Body of pancreas (tissue), 4 donors: Measurements from ENCODE around the gene IPPK.

Source experiments
- POLR2A ChIP-seq, 3 donors: fragments of 450-650 bp; IDR thresholded peaks; one replicate each; pipeline ENCODE4 v1.6.1; 2016; ENCODE audit warnings: antibody characterized with exemption in 3 of 3, mild to moderate bottlenecking in 2 of 3
- TF ChIP-seq, protein P1 (sequence below), 7 experiments: fragments of 450-650 bp in 4 of 7; fragments of 200-600 bp in 3 of 7; sonication (generic) in 3 of 7; IDR thresholded peaks; one replicate each; pipeline ENCODE4 v1.5.1; 2016 to 2019; ENCODE audit warnings: antibody characterized with exemption in 7 of 7

- TF ChIP-seq, protein P1, sequence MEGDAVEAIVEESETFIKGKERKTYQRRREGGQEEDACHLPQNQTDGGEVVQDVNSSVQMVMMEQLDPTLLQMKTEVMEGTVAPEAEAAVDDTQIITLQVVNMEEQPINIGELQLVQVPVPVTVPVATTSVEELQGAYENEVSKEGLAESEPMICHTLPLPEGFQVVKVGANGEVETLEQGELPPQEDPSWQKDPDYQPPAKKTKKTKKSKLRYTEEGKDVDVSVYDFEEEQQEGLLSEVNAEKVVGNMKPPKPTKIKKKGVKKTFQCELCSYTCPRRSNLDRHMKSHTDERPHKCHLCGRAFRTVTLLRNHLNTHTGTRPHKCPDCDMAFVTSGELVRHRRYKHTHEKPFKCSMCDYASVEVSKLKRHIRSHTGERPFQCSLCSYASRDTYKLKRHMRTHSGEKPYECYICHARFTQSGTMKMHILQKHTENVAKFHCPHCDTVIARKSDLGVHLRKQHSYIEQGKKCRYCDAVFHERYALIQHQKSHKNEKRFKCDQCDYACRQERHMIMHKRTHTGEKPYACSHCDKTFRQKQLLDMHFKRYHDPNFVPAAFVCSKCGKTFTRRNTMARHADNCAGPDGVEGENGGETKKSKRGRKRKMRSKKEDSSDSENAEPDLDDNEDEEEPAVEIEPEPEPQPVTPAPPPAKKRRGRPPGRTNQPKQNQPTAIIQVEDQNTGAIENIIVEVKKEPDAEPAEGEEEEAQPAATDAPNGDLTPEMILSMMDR (IDR thresholded peaks at IDR 0.05): no peak
- TF ChIP-seq POLR2A (IDR thresholded peaks at IDR 0.05): no peak
Measured at GRCh38 chr9:92616199-92616641, 53.7 kb downstream of the IPPK start.
